HG03460 (cell line): Measurements from ENCODE around the gene GPR132.
"Not testable (repeated sequence)": the region's sequence is repeated elsewhere in the genome, so short reads cannot be mapped to it uniquely, and the experiment has no call there.

Source experiments
- ATAC-seq: cut with Tn5 transposase; IDR thresholded peaks from one replicate; pipeline ENCODE4 v1.9.1; 2021; ENCODE audit not compliant: unreplicated experiment

Gene GPR132

GRCh38 chr14:105091517-105092170 is 26.4 kb upstream of the GPR132 start:
- no peak for ATAC-seq

- ATAC-seq: no peak
Measured at GRCh38 chr14:105091054-105091516, 25.9 kb upstream of the GPR132 start.

GRCh38 chr14:105090493-105091053 is 25.3 kb upstream of the GPR132 start:
- no peak for ATAC-seq

GRCh38 chr14:105089746-105090492 is 24.7 kb upstream of the GPR132 start:
- ATAC-seq: no peak

GRCh38 chr14:105088812-105089745 is 23.8 kb upstream of the GPR132 start:
- ATAC-seq: no peak

- no peak for ATAC-seq
Measured at GRCh38 chr14:105087963-105088811, 23.0 kb upstream of the GPR132 start.

GRCh38 chr14:105087308-105087962 is 22.2 kb upstream of the GPR132 start:
- ATAC-seq: peak; percentile 10

GRCh38 chr14:105086833-105087307 is 21.6 kb upstream of the GPR132 start:
- peak; percentile 78 for ATAC-seq

GRCh38 chr14:105085766-105086165 is 20.5 kb upstream of the GPR132 start:
- ATAC-seq: no peak

- no peak for ATAC-seq
Measured at GRCh38 chr14:105084741-105085571, 19.7 kb upstream of the GPR132 start.

GRCh38 chr14:105083926-105084685 is 18.9 kb upstream of the GPR132 start:
- no peak for ATAC-seq

GRCh38 chr14:105082703-105083102 is 17.5 kb upstream of the GPR132 start:
- no peak for ATAC-seq

- not testable (repeated sequence) for ATAC-seq
Measured at GRCh38 chr14:105081473-105081872, 16.2 kb upstream of the GPR132 start.

GRCh38 chr14:105080161-105080560 is 14.9 kb upstream of the GPR132 start:
- ATAC-seq: no peak

- ATAC-seq: no peak
Measured at GRCh38 chr14:105078294-105078693, 13.1 kb upstream of the GPR132 start.

GRCh38 chr14:105077649-105077995 is 12.4 kb upstream of the GPR132 start:
- no peak for ATAC-seq

GRCh38 chr14:105076805-105077648 is 11.8 kb upstream of the GPR132 start:
- no peak for ATAC-seq
